ENCODE results near the gene MYO18B. TPM values are rescaled to one million over a fixed set of nuclear protein-coding genes. Genes with fewer than 3 reads are reported as not detected.

The MYO18B gene
- total and polyA plus RNA-seq, 9 donors, result 47.3 to 92.1 (median 74.7) TPM

DNA sequence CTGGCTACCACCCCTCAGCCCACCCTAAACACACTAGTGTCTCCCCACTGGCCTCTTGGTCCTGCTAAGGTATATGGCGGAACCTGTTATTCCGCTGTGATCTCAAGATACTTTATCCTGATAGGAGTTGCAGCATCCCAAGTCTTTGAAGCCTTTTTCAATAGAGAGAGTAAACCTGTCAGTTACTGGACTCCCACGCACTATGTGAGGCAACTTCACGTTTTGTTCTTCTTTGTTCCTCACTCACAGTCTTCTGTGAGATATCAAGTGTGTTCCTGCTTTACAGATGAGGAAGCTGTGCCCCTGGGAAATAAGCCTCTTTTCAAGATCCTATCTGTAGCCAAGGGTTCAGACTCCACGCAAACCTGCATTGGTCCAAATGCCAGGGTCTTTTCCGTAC, 127.8 kb downstream of the MYO18B start:
- Histone ChIP-seq H3K4me1 (ENCODE audit: control insufficient read depth, insufficient read depth, low read length) (no peaks in the 10 kb centered on the region), H3K9me3 (replicated peaks; ENCODE audit: control insufficient read depth, low read depth, low read length) (no peaks in the 10 kb centered on the region), H3K27ac (ENCODE audit: low read length) (no peak overlapping the region), H3K4me3 (ENCODE audit: low read length) (no peak overlapping the region), H3K27me3 (ENCODE audit: control insufficient read depth, insufficient read depth, low read length) (no peaks in the 10 kb centered on the region), H3K36me3 (ENCODE audit: control insufficient read depth, insufficient read depth, low read length) (peaks cover 44% of the 10 kb centered on the region)
- no peak for DNase-seq
- 86% methylated on average over 4 of the region's 6 CpGs for WGBS (ENCODE audit: insufficient coverage)

DNA sequence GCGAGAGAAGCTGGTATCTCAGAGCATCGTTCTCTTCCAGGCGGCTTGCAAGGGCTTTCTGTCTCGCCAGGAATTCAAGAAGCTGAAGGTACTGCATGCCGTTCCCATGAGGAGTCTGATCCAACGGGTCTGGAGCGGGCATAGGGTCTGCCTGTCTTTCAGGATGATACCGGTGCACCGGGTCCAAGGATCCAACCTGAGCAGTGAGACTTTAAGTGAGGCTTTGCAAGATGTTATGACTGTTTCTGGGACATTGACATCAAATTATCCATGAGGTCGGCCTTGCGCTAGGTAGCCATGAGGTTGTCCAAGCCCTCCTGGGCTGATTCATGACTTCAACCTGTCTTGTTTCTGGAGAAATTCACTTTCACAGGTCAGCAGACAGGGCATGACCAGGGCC, 132.3 kb downstream of the MYO18B start:
- Histone ChIP-seq H3K4me3 (ENCODE audit: low read length) (no peak overlapping the region), H3K9me3 (replicated peaks; ENCODE audit: control insufficient read depth, low read depth, low read length) (no peaks in the 10 kb centered on the region), H3K27ac (ENCODE audit: low read length) (no peak overlapping the region), H3K36me3 (ENCODE audit: control insufficient read depth, insufficient read depth, low read length) (peaks cover 57% of the 10 kb centered on the region), H3K27me3 (ENCODE audit: control insufficient read depth, insufficient read depth, low read length) (no peaks in the 10 kb centered on the region), H3K4me1 (ENCODE audit: control insufficient read depth, insufficient read depth, low read length) (no peaks in the 10 kb centered on the region)
- WGBS (ENCODE audit: insufficient coverage), result 94% methylated on average over 11 of the region's 11 CpGs
- DNase-seq, result no peak

DNA sequence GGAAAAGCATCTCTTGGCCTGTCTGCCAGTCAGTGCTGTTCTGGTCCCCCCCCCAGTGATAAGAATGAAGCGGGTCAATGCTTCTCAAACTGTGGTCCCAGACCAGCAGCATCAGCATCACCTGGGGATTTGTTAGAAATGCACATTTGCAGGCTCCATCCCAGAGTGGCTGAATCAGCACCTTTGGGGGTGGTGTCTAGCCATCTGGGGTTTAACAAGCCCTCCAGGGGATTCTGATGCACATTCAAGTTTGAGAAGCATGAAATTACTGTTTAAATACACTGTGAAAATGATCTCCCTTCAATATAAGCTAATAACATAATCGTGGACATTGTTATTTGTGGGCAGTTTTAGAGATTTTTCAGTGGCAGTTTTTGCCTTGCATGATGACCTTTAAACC, 133.5 kb downstream of the MYO18B start:
- Histone ChIP-seq H3K4me3 (ENCODE audit: low read length) (no peak overlapping the region), H3K36me3 (ENCODE audit: control insufficient read depth, insufficient read depth, low read length) (peaks cover 48% of the 10 kb centered on the region), H3K27ac (ENCODE audit: low read length) (no peak overlapping the region), H3K4me1 (ENCODE audit: control insufficient read depth, insufficient read depth, low read length) (no peaks in the 10 kb centered on the region), H3K27me3 (ENCODE audit: control insufficient read depth, insufficient read depth, low read length) (no peaks in the 10 kb centered on the region), H3K9me3 (replicated peaks; ENCODE audit: control insufficient read depth, low read depth, low read length) (no peaks in the 10 kb centered on the region)
- 40% methylated on average over 1 of the region's 2 CpGs for WGBS (ENCODE audit: insufficient coverage)
- no peak for DNase-seq

DNA sequence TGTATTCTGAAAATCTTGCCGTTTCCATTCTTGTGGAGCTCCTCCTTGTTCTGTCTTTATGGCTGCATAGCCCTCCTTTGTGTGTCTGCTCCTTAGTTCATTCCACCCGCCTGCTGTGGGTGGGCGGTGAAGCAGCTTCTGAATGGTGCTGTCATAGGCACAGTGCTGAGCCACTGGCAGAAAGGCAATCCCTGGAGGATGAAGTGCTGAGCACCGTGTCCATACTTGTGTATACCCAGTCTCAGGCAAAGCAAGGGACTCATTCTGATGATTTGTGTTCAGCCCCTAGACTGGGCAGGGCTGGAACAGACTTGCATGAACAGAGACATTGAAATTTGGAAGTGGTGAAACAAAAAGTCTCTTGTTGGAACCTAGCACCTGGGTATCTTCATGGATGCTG, 134.9 kb downstream of the MYO18B start:
- H3K4me1 ChIP-seq (ENCODE audit: control insufficient read depth, insufficient read depth, low read length), result no peaks in the 10 kb centered on the region
- H3K4me3 ChIP-seq (ENCODE audit: low read length), result no peak overlapping the region
- DNase-seq, result no peak
- no peaks in the 10 kb centered on the region for H3K9me3 ChIP-seq (replicated peaks; ENCODE audit: control insufficient read depth, low read depth, low read length)
- no peaks in the 10 kb centered on the region for H3K27me3 ChIP-seq (ENCODE audit: control insufficient read depth, insufficient read depth, low read length)
- WGBS (ENCODE audit: insufficient coverage), result 66% methylated on average over 4 of the region's 4 CpGs
- H3K27ac ChIP-seq (ENCODE audit: low read length), result no peak overlapping the region
- peaks cover 46% of the 10 kb centered on the region for H3K36me3 ChIP-seq (ENCODE audit: control insufficient read depth, insufficient read depth, low read length)

DNA sequence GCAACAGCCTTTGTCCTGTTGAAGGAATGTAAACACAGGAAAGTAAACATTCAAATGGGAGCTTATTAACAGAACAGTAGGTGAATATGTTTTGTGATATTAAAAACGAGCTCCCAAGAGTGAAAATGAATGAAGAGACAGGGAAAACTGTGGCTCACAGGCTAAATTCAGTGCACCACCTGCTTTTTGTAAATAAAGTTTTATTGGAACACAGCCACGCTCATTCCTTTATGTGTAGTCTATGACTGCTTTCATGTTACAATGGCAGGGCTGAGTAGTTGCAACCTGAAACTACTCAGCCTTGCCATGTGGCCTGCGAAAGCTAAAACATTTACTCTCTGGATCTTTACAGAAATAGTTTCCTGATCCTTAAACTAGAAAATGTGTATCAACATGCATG, 136.9 kb downstream of the MYO18B start:
- peaks cover 46% of the 10 kb centered on the region for H3K36me3 ChIP-seq (ENCODE audit: control insufficient read depth, insufficient read depth, low read length)
- no peaks in the 10 kb centered on the region for H3K4me1 ChIP-seq (ENCODE audit: control insufficient read depth, insufficient read depth, low read length)
- H3K9me3 ChIP-seq (replicated peaks; ENCODE audit: control insufficient read depth, low read depth, low read length), result no peaks in the 10 kb centered on the region
- H3K27me3 ChIP-seq (ENCODE audit: control insufficient read depth, insufficient read depth, low read length), result no peaks in the 10 kb centered on the region
- H3K27ac ChIP-seq (ENCODE audit: low read length), result no peak overlapping the region
- WGBS (ENCODE audit: insufficient coverage), result 52% methylated on average over 2 of the region's 3 CpGs
- H3K4me3 ChIP-seq (ENCODE audit: low read length), result no peak overlapping the region
- no peak for DNase-seq

DNA sequence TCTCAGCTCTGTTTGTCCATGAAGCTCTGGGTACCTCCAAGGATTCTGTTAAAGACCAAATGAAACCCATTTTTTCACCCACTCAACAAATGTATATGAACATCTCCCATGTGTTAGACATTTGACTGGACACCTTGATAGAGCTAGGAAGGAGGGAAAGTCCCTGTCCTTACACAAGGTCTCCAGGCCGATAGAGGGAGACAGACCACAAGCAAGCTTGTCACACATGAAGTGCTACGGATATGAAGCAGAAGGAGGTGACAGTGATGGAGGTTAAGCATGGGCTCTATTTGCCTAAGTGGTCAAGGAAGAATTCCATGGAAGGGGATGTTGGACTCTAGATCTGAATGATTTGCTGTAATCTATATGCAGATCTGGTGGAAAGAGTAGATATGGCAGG, 138.5 kb downstream of the MYO18B start:
- no peak overlapping the region for H3K27ac ChIP-seq (ENCODE audit: low read length)
- no peak overlapping the region for H3K4me3 ChIP-seq (ENCODE audit: low read length)
- DNase-seq, result no peak
- no peaks in the 10 kb centered on the region for H3K9me3 ChIP-seq (replicated peaks; ENCODE audit: control insufficient read depth, low read depth, low read length)
- H3K27me3 ChIP-seq (ENCODE audit: control insufficient read depth, insufficient read depth, low read length), result no peaks in the 10 kb centered on the region
- H3K4me1 ChIP-seq (ENCODE audit: control insufficient read depth, insufficient read depth, low read length), result no peaks in the 10 kb centered on the region
- H3K36me3 ChIP-seq (ENCODE audit: control insufficient read depth, insufficient read depth, low read length), result peaks cover 39% of the 10 kb centered on the region
- 79% methylated on average over 2 of the region's 2 CpGs for WGBS (ENCODE audit: insufficient coverage)

DNA sequence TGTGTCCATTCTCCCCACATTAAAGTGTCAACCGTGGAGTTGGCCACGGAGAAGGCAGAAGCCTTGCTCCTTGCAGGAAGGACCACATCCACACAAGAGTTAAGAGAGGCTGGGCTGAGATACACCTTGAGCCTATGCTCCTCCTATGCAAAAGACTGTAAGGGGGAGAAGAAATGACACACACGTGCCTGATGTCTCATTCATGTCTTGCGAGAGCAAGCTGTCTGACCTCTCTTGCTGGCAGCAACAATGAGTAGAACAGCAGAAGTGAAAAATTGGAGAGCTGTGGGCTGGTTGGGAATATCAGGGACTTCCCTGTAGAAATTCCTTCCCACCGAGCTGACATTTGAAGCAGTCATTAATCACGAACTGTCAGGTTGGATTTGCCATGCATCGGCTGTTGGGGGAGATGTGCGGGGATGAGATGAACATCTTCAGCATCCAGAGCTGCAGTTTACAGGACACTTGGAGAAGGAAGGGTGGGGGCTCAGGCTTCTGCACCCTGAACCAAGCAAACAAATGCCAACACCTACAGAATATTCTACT, 139.3 kb downstream of the MYO18B start:
- Histone ChIP-seq H3K4me3 (ENCODE audit: low read length) (no peak overlapping the region), H3K4me1 (ENCODE audit: control insufficient read depth, insufficient read depth, low read length) (no peaks in the 10 kb centered on the region), H3K36me3 (ENCODE audit: control insufficient read depth, insufficient read depth, low read length) (peaks cover 33% of the 10 kb centered on the region), H3K27me3 (ENCODE audit: control insufficient read depth, insufficient read depth, low read length) (no peaks in the 10 kb centered on the region), H3K9me3 (replicated peaks; ENCODE audit: control insufficient read depth, low read depth, low read length) (no peaks in the 10 kb centered on the region), H3K27ac (ENCODE audit: low read length) (no peak overlapping the region)
- whole genome bisulfite sequencing (ENCODE audit: insufficient coverage), result 80% methylated on average over 1 of the region's 8 CpGs
- DNase-seq, result no peak

DNA sequence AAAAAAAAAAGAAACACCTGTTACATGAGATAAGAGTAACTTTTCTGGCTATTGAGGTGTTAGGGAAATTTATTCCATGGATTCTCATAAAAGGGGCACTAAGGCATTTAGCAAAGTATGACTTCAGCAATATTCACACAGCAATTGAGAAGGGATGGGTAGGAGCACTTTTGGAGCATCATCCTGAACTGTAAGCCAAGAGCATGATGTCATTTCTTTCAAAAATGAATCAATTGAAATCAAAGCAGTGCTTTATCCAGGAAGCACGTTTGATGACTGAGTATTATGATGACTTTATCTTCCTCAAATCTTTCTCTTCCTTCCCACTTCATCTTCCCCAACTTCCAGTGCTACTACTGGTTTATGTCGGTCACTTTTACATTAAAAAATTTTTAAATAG, 140.4 kb downstream of the MYO18B start:
- no peaks in the 10 kb centered on the region for H3K27me3 ChIP-seq (ENCODE audit: control insufficient read depth, insufficient read depth, low read length)
- DNase-seq, result no peak
- no peak overlapping the region for H3K4me3 ChIP-seq (ENCODE audit: low read length)
- no CpG with 5 or more reads among the region's 2 CpGs for WGBS (ENCODE audit: insufficient coverage)
- peaks cover 26% of the 10 kb centered on the region for H3K36me3 ChIP-seq (ENCODE audit: control insufficient read depth, insufficient read depth, low read length)
- H3K4me1 ChIP-seq (ENCODE audit: control insufficient read depth, insufficient read depth, low read length), result no peaks in the 10 kb centered on the region
- H3K27ac ChIP-seq (ENCODE audit: low read length), result no peak overlapping the region
- no peaks in the 10 kb centered on the region for H3K9me3 ChIP-seq (replicated peaks; ENCODE audit: control insufficient read depth, low read depth, low read length)

DNA sequence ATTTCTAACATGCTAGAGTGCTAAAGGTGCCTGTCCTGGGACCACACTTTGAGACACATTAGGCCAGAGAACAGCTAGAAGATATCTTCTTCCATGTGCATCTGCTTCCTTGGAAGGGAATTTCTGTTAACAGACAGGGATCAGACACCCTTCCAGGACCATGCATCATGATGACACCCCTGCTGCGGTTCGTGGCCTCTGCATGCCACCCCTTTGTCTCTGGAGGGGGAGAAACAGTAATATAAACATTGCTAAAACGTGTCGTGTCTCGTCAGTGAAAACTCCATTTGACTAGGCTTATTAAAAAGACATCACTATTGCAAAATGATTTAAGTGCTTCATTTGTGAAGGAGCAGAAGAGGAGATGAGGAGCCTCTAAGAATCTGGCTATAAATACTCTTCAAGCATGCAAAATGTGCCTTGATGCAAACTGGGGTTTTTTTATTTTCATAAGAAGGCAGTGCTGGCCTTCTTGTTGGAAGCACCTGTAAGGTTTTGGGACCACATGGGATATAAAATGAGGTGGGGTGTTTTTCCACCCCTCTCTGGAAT, 141.6 kb downstream of the MYO18B start:
- DNase-seq, result no peak
- Histone ChIP-seq H3K27me3 (ENCODE audit: control insufficient read depth, insufficient read depth, low read length) (no peaks in the 10 kb centered on the region), H3K4me1 (ENCODE audit: control insufficient read depth, insufficient read depth, low read length) (no peaks in the 10 kb centered on the region), H3K9me3 (replicated peaks; ENCODE audit: control insufficient read depth, low read depth, low read length) (no peaks in the 10 kb centered on the region), H3K27ac (ENCODE audit: low read length) (no peak overlapping the region), H3K4me3 (ENCODE audit: low read length) (no peak overlapping the region), H3K36me3 (ENCODE audit: control insufficient read depth, insufficient read depth, low read length) (peaks cover 18% of the 10 kb centered on the region)
- no CpG with 5 or more reads among the region's 5 CpGs for WGBS (ENCODE audit: insufficient coverage)

DNA sequence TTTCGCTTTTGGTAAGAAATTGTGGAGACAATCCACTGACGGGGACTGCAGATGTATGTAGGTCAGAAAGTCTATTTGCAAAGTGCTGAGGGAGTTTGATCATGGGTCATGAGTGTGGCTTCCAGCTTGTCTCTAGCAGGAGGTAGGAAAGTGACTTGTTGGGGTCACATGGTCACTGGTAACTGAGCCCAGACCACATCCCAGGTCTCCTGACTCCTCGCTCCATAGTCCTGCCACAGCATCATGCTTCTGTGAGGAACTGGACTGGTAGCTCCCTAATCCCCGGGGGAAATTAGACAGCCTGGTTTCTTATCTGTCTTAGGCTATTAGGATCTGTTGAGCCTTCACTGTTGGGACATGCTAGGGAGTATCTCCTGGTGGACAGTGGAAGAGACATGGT, 142.1 kb downstream of the MYO18B start:
- H3K4me1 ChIP-seq (ENCODE audit: control insufficient read depth, insufficient read depth, low read length), result no peaks in the 10 kb centered on the region
- no peak for DNase-seq
- 60% methylated on average over 3 of the region's 4 CpGs for WGBS (ENCODE audit: insufficient coverage)
- H3K27ac ChIP-seq (ENCODE audit: low read length), result no peak overlapping the region
- no peak overlapping the region for H3K4me3 ChIP-seq (ENCODE audit: low read length)
- peaks cover 20% of the 10 kb centered on the region for H3K36me3 ChIP-seq (ENCODE audit: control insufficient read depth, insufficient read depth, low read length)
- no peaks in the 10 kb centered on the region for H3K27me3 ChIP-seq (ENCODE audit: control insufficient read depth, insufficient read depth, low read length)
- H3K9me3 ChIP-seq (replicated peaks; ENCODE audit: control insufficient read depth, low read depth, low read length), result no peaks in the 10 kb centered on the region

All from muscle of leg (tissue), 11 donors.